Hepatocyte (in vitro differentiated cells): Measurements from ENCODE around the gene ECHS1. TPM values are rescaled to one million over a fixed set of nuclear protein-coding genes. Genes with fewer than 3 reads are reported as not detected.
A peak's percentile ranks its signal among the peaks of the same experiment; 100 is the strongest.

Experiments used
- DNase-seq: peaks from one replicate; pipeline ENCODE4 v3.0.0-alpha.2; 2016; ENCODE audit warnings: low spot score
- H2AFZ ChIP-seq: fragments of 200-600 bp; sonication (generic); 2 replicates; pipeline ENCODE4 v1.6.0; 2016; ENCODE audit warnings: antibody characterized with exemption, mild to moderate bottlenecking
- H3K27ac ChIP-seq: fragments of 200-600 bp; sonication (generic); 2 replicates; pipeline ENCODE4 v1.5.1; 2016; ENCODE audit warnings: mild to moderate bottlenecking
- H3K27me3 ChIP-seq: fragments of 200-600 bp; sonication (generic); 2 replicates; pipeline ENCODE4 v1.6.1; 2016
- H3K36me3 ChIP-seq: fragments of 200-600 bp; sonication (generic); replicated peaks from 2 replicates; pipeline ENCODE4 v1.5.1; 2016; ENCODE audit warnings: low read depth; ENCODE audit not compliant: insufficient read depth
- H3K4me1 ChIP-seq: fragments of 200-600 bp; sonication (generic); 2 replicates; pipeline ENCODE4 v1.5.1; 2016; ENCODE audit warnings: mild to moderate bottlenecking, moderate library complexity; ENCODE audit not compliant: insufficient read depth
- H3K4me2 ChIP-seq: fragments of 200-600 bp; sonication (generic); 2 replicates; pipeline ENCODE4 v1.6.0; 2016
- H3K4me3 ChIP-seq: fragments of 200-600 bp; sonication (generic); 2 replicates; pipeline ENCODE4 v1.5.1; 2016; ENCODE audit warnings: mild to moderate bottlenecking
- H3K79me2 ChIP-seq: fragments of 200-600 bp; sonication (generic); 2 replicates; pipeline ENCODE4 v1.6.0; 2017; ENCODE audit warnings: mild to moderate bottlenecking
- H3K9me2 ChIP-seq: fragments of 200-600 bp; sonication (generic); replicated peaks from 2 replicates; pipeline ENCODE4 v1.6.0; 2017; ENCODE audit warnings: mild to moderate bottlenecking; ENCODE audit not compliant: insufficient read depth
- H3K9me3 ChIP-seq: fragments of 200-600 bp; sonication (generic); 2 replicates; pipeline ENCODE4 v1.5.1; 2016; ENCODE audit warnings: low read depth, mild to moderate bottlenecking
- H4K20me1 ChIP-seq: fragments of 200-600 bp; sonication (generic); 2 replicates; pipeline ENCODE4 v1.6.0; 2016; ENCODE audit warnings: mild to moderate bottlenecking; ENCODE audit not compliant: insufficient read depth, poor library complexity, severe bottlenecking
- CTCF ChIP-seq: fragments of 200-600 bp; sonication (generic); IDR thresholded peaks from 2 replicates; pipeline ENCODE4 v1.5.1; 2016; ENCODE audit warnings: antibody characterized with exemption, mild to moderate bottlenecking; ENCODE audit not compliant: poor library complexity
- EZH2 ChIP-seq: fragments of 200-600 bp; sonication (generic); IDR thresholded peaks from 2 replicates; pipeline ENCODE4 v1.6.1; 2016; ENCODE audit warnings: antibody characterized with exemption, mild to moderate bottlenecking, borderline replicate concordance
- EZH2phosphoT487 ChIP-seq: fragments of 200-600 bp; sonication (generic); IDR thresholded peaks from one replicate; pipeline ENCODE4 v1.6.1; 2018; ENCODE audit warnings: antibody characterized with exemption, mild to moderate bottlenecking, low read depth, moderate library complexity; ENCODE audit not compliant: unreplicated experiment, severe bottlenecking
- WGBS: methylation state at CpG from one replicate; pipeline ENCODE4 v1.1.6; 2016; ENCODE audit warnings: low lambda C conversion rate; ENCODE audit errors: missing lambda C conversion rate; 5-methylcytosine and 5-hydroxymethylcytosine counted together
- polyA plus RNA-seq: library from polyadenylated mRNA; unstranded; fragments of >200 nt; fragmentation: Nextera tagmentation; extraction: Ambion mirVana; gene quantifications from 2 replicates; pipeline ENCODE4 v1.2.1, GENCODE V29; 2016
- total RNA-seq: library from RNA; depleted of rRNA; stranded (reverse); fragments of >200 nt; gene quantifications from 2 replicates; pipeline ENCODE4 v1.2.3, GENCODE V29; 2014

ECHS1 gene
- total and polyA plus RNA-seq, 2 experiments from 2014 or later: 146 to 204 TPM

DNA sequence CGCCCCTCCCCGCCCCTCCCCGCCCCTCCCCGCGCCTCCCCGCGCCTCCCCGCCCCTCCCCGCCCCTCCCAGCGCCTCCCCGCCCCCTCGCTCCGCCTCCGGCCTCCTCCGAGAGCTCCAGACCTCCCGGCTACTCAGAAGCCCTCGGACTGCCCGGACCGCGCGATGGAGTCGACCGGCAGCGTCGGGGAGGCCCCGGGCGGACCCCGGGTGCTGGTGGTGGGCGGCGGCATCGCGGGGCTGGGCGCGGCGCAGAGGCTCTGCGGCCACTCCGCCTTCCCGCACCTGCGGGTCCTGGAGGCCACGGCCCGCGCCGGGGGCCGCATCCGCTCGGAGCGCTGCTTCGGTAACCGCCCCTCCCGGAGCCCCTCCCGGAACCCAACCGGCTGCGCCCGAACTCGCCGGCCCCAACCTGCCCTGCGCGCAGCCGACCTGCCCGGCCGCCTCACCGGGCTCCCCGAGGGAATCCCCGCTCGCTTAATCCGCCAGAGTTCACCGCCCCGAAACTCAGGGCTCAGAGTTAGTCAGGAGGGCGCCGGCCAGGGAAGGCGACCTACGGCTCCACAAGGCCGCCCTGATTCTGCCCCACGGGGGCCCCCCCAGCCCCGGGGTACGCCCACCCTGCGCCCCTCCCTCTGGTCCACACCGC lies 6.1 kb upstream of the ECHS1 start, which contains the start of gene PAOX:
TSS of gene PAOX (plus strand) at position 111 of the 649 bp plus-strand sequence. CDS start at position 166, 55 bp downstream.
- DNase-seq: peak; percentile 87
- Histone ChIP-seq H4K20me1 (no peaks in the 10 kb centered on the region), H3K9me2 (no peaks in the 10 kb centered on the region), H3K4me1 (peaks cover 13% of the 10 kb centered on the region), H3K27me3 (no peaks in the 10 kb centered on the region), H3K4me3 (peak within 1 kb of the TSS; percentile 98), H3K27ac (peak within 1 kb of the TSS; percentile 99), H3K79me2 (peaks cover 9% of the 10 kb centered on the region), H2AFZ (peak within 1 kb of the TSS; percentile 100), H3K36me3 (no peaks in the 10 kb centered on the region), H3K9me3 (no peaks in the 10 kb centered on the region), H3K4me2 (peak within 1 kb of the TSS; percentile 100)
- no peak for TF ChIP-seq EZH2phosphoT487
- TF ChIP-seq CTCF: no peak
- TF ChIP-seq EZH2: no peak
- 2% methylated on average over 16 of the region's 78 CpGs for WGBS

DNA sequence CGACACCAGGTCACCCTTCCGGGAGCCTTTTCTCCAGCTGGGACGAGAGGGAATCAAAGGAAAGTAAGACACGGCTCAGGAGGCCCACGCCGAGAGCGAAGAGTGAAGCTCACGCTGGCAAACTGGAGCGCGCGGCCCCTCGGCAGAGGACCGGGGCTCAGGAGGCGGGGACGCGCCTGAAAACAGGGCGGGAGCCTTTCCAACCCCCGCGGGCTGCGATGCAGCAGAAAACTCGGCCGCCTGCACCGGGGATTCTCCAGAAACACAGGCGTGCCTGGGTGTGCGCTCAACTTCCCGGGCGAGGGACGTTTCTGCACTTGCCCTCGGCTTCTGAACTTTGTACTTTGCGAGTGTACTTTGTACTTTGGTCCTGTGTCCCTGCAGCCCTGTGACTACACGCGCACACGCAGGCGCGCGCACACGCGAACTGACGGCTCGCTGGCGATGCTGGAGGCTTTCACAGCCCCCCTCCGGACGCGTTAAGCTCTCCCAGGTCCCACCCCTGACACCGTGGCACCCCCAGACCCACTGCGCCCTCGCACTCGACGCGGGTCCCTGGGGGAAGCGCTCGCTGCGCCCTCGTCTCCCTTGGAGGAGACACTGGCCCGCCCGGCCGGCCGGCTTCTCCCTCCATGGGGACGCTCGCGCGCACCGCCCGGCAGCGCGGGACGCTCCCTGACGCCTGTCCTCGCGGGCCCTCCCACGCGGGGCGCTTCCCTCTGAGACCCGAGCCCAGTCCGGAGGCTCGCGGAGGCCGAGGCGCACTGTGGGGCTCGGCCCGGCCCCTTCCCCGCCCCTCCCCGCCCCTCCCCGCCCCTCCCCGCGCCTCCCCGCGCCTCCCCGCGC lies 5.3 kb upstream of the ECHS1 start:
- TF ChIP-seq CTCF: no peak
- TF ChIP-seq EZH2: no peak
- no peak for TF ChIP-seq EZH2phosphoT487
- WGBS: 1% methylated on average over 51 of the region's 90 CpGs
- Histone ChIP-seq H3K36me3 (no peaks in the 10 kb centered on the region), H3K9me3 (no peaks in the 10 kb centered on the region), H3K4me3 (peak overlapping the region; percentile 77), H3K4me2 (peak overlapping the region; percentile 100), H4K20me1 (no peaks in the 10 kb centered on the region), H3K9me2 (no peaks in the 10 kb centered on the region), H3K79me2 (peaks cover 9% of the 10 kb centered on the region), H3K27ac (peak overlapping the region; percentile 99), H3K27me3 (no peaks in the 10 kb centered on the region), H3K4me1 (peaks cover 13% of the 10 kb centered on the region), H2AFZ (peak overlapping the region; percentile 100)
- peak; percentile 86 for DNase-seq

DNA sequence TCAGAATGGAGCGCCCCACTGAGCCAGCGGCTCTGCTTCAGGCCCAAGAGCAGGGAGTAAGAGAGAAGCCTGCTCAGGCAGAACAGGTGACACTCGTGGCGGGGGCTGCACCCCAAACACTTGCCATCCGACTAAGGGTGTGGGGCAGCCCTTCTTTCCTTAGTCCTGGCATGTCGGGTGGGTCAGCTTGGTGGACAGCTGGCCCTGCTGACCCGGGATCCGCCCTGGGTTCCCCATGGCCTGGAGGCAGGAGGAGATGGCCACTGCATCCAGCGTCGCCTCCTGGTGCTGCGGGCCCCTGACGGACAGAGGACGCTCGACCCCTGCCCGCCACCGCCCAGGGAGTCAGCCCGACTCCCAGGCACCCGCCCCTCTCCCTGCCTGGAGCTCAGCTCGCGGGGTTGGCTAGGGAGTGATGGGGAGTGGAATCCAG lies 4.7 kb upstream of the ECHS1 start:
- Histone ChIP-seq H3K9me2 (no peaks in the 10 kb centered on the region), H2AFZ (peak overlapping the region; percentile 100), H3K27me3 (no peaks in the 10 kb centered on the region), H3K4me3 (peak overlapping the region; percentile 77), H3K36me3 (no peaks in the 10 kb centered on the region), H3K9me3 (no peaks in the 10 kb centered on the region), H4K20me1 (no peaks in the 10 kb centered on the region), H3K27ac (peak overlapping the region; percentile 99), H3K4me2 (peak overlapping the region; percentile 100), H3K79me2 (peaks cover 11% of the 10 kb centered on the region), H3K4me1 (peaks cover 13% of the 10 kb centered on the region)
- DNase-seq: no peak
- WGBS: 42% methylated on average over 18 of the region's 20 CpGs
- TF ChIP-seq EZH2phosphoT487 (no peak), CTCF (no peak), EZH2 (no peak)
